Measurements from ENCODE around the gene ZCCHC14. TPM values are rescaled to one million over a fixed set of nuclear protein-coding genes. Genes with fewer than 3 reads are reported as not detected.

ZCCHC14 gene
- total and polyA plus RNA-seq, 11 donors, result 6.4 to 18.4 (median 16.1) TPM

- peaks cover 0 to 4% (median 0%) of the 10 kb centered on the region in 9 donors for H3K36me3 ChIP-seq
- H3K4me1 ChIP-seq, result peaks cover 4 to 81% (median 62%) of the 10 kb centered on the region in 12 donors
- 61 to 70% (median 66%) methylated on average over 13 of the region's 13 CpGs for WGBS, 4 donors
- DNase-seq (no peak), ATAC-seq (peak in 1 of 4 donors; percentile 36)
- H3K4me3 ChIP-seq, result peak overlapping the region in 2 of 12 donors; percentile 12 to 14
- intact Hi-C loops (cut with DNase I), result loop anchor here in 1 of 10 donors (5.0 kb wide), 1 partner anchor 34 kb away; no protein-coding TSS in a partner anchor
- H3K9me3 ChIP-seq, result no peaks in the 10 kb centered on the region
- no peak for TF ChIP-seq CTCF (IDR thresholded peaks at IDR 0.05)
- H3K27ac ChIP-seq, result peak overlapping the region in 9 of 12 donors; percentile 11 to 69 (median 24)
- no peaks in the 10 kb centered on the region for H3K27me3 ChIP-seq
These were observed 21.3 kb downstream of the ZCCHC14 start for GRCh38 chr16:87471278-87472141.

GRCh38 chr16:87470332-87470731, 22.5 kb downstream of the ZCCHC14 start:
- TF ChIP-seq CTCF (IDR thresholded peaks at IDR 0.05), result no peak
- no peak for TF ChIP-seq POLR2A (IDR thresholded peaks at IDR 0.05)
- peak overlapping the region in 1 of 12 donors; percentile 5 for H3K27ac ChIP-seq
- no peak overlapping the region for H3K4me3 ChIP-seq
- ATAC-seq (no peak), DNase-seq (no peak)
- H3K27me3 ChIP-seq, result no peaks in the 10 kb centered on the region
- WGBS, 4 donors, result 63 to 67% (median 64%) methylated on average over 3 of the region's 3 CpGs
- peaks cover 0 to 4% (median 0%) of the 10 kb centered on the region in 9 donors for H3K36me3 ChIP-seq
- H3K9me3 ChIP-seq, result no peaks in the 10 kb centered on the region
- H3K4me1 ChIP-seq, result peaks cover 15 to 84% (median 64%) of the 10 kb centered on the region in 12 donors
- intact Hi-C loops (cut with DNase I), result loop anchor here in 1 of 10 donors (5.0 kb wide), 1 partner anchor 33 kb away; no protein-coding TSS in a partner anchor

- DNase-seq (no peak), ATAC-seq (no peak)
- Histone ChIP-seq H3K27ac (no peak overlapping the region), H3K27me3 (no peaks in the 10 kb centered on the region), H3K4me1 (peaks cover 20 to 84% (median 67%) of the 10 kb centered on the region in 12 donors), H3K36me3 (no peaks in the 10 kb centered on the region), H3K4me3 (no peak overlapping the region), H3K9me3 (no peaks in the 10 kb centered on the region)
- 81 to 92% (median 85%) methylated on average over 11 of the region's 11 CpGs for whole genome bisulfite sequencing, 4 donors
- no peak for TF ChIP-seq CTCF (IDR thresholded peaks at IDR 0.05)
- TF ChIP-seq POLR2A (IDR thresholded peaks at IDR 0.05), result no peak
- intact Hi-C loops (cut with DNase I), result no loop called here
These were observed 23.7 kb downstream of the ZCCHC14 start for GRCh38 chr16:87469169-87469568.

GRCh38 chr16:87468550-87468949, 24.3 kb downstream of the ZCCHC14 start:
- no peak for TF ChIP-seq CTCF (IDR thresholded peaks at IDR 0.05)
- TF ChIP-seq POLR2A (IDR thresholded peaks at IDR 0.05), result no peak
- H3K9me3 ChIP-seq, result no peaks in the 10 kb centered on the region
- DNase-seq (peak in 2 of 5 donors; percentile 46 to 58), ATAC-seq (no peak)
- H3K36me3 ChIP-seq, result no peaks in the 10 kb centered on the region
- H3K27me3 ChIP-seq, result no peaks in the 10 kb centered on the region
- H3K4me3 ChIP-seq, result no peak overlapping the region
- WGBS, 4 donors, result 53 to 73% (median 60%) methylated on average over 8 of the region's 8 CpGs
- H3K4me1 ChIP-seq, result peaks cover 24 to 88% (median 73%) of the 10 kb centered on the region in 12 donors
- H3K27ac ChIP-seq, result no peak overlapping the region
- intact Hi-C loops (cut with DNase I), result no loop called here
